Measurements from ENCODE around the gene ASCL2. TPM values are rescaled to one million over a fixed set of nuclear protein-coding genes. Genes with fewer than 3 reads are reported as not detected.

ASCL2 gene
- total RNA-seq, 1 donor from 2014 or later = 2.2 TPM

GRCh38 chr11:2277933-2278523 is 7.6 kb upstream of the ASCL2 start:
- DNase-seq = peak; percentile 34
- Histone ChIP-seq H3K9me3 (peaks cover 4% of the 10 kb centered on the region), H3K4me3 (no peak overlapping the region), H3K36me3 (no peaks in the 10 kb centered on the region), H3K27ac (no peak overlapping the region), H3K27me3 (no peaks in the 10 kb centered on the region), H3K4me1 (no peaks in the 10 kb centered on the region)
- peak; percentile 58 for ATAC-seq
- no peak for TF ChIP-seq CTCF (IDR thresholded peaks at IDR 0.05)
- intact Hi-C loops (cut with DNase I) = no loop called here

GRCh38 chr11:2277008-2277346 is 6.6 kb upstream of the ASCL2 start:
- TF ChIP-seq CTCF (IDR thresholded peaks at IDR 0.05) = no peak
- Histone ChIP-seq H3K4me1 (no peaks in the 10 kb centered on the region), H3K4me3 (no peak overlapping the region), H3K36me3 (no peaks in the 10 kb centered on the region), H3K9me3 (no peaks in the 10 kb centered on the region), H3K27ac (no peak overlapping the region), H3K27me3 (peaks cover 2% of the 10 kb centered on the region)
- DNase-seq = peak; percentile 30
- intact Hi-C loops (cut with DNase I) = no loop called here
- ATAC-seq = no peak

GRCh38 chr11:2276280-2277007 is 6.1 kb upstream of the ASCL2 start:
- intact Hi-C loops (cut with DNase I) = no loop called here
- no peak for TF ChIP-seq CTCF (IDR thresholded peaks at IDR 0.05)
- Histone ChIP-seq H3K36me3 (no peaks in the 10 kb centered on the region), H3K9me3 (no peaks in the 10 kb centered on the region), H3K27me3 (peaks cover 7% of the 10 kb centered on the region), H3K27ac (no peak overlapping the region), H3K4me1 (no peaks in the 10 kb centered on the region), H3K4me3 (no peak overlapping the region)
- DNase-seq (peak; percentile 35), ATAC-seq (no peak)

GRCh38 chr11:2275334-2276279 is 5.2 kb upstream of the ASCL2 start:
- peaks cover 6% of the 10 kb centered on the region for H3K4me1 ChIP-seq
- DNase-seq (peak; percentile 40), ATAC-seq (no peak)
- intact Hi-C loops (cut with DNase I) = no loop called here
- no peaks in the 10 kb centered on the region for H3K9me3 ChIP-seq
- H3K4me3 ChIP-seq = no peak overlapping the region
- TF ChIP-seq CTCF (IDR thresholded peaks at IDR 0.05) = no peak
- H3K27me3 ChIP-seq = peaks cover 16% of the 10 kb centered on the region
- no peak overlapping the region for H3K27ac ChIP-seq
- no peaks in the 10 kb centered on the region for H3K36me3 ChIP-seq

GRCh38 chr11:2273771-2274170 is 3.4 kb upstream of the ASCL2 start:
- peaks cover 29% of the 10 kb centered on the region for H3K27me3 ChIP-seq
- H3K9me3 ChIP-seq = no peaks in the 10 kb centered on the region
- no peak overlapping the region for H3K27ac ChIP-seq
- intact Hi-C loops (cut with DNase I) = no loop called here
- H3K4me3 ChIP-seq = no peak overlapping the region
- H3K4me1 ChIP-seq = peaks cover 12% of the 10 kb centered on the region
- H3K36me3 ChIP-seq = no peaks in the 10 kb centered on the region
- DNase-seq = peak; percentile 35
- ATAC-seq = no peak
- no peak for TF ChIP-seq CTCF (IDR thresholded peaks at IDR 0.05)

All from upper lobe of right lung (tissue), 1 donor.